CD4-positive, alpha-beta T cell treated with Interleukin-21 for 1 hour (primary cell): ENCODE measurements around the gene SOCS1.

ENCODE experiments used
- DNase-seq: peaks from one replicate; pipeline ENCODE4 v3.0.0-alpha.2; 2020

The SOCS1 gene

GRCh38 chr16:11242658-11243057, 13.3 kb downstream of the SOCS1 start:
- DNase-seq: no peak

GRCh38 chr16:11241480-11242204, 14.4 kb downstream of the SOCS1 start:
- DNase-seq: no peak

- DNase-seq: peak; percentile 32
Observed at GRCh38 chr16:11240636-11241473, 15.1 kb downstream of the SOCS1 start.

- DNase-seq: no peak
Observed at GRCh38 chr16:11239644-11240632, 16.1 kb downstream of the SOCS1 start.

GRCh38 chr16:11238272-11239202, 17.5 kb downstream of the SOCS1 start:
- DNase-seq: no peak

- no peak for DNase-seq
Observed at GRCh38 chr16:11236461-11237254, 19.3 kb downstream of the SOCS1 start.

GRCh38 chr16:11235703-11235991, 20.4 kb downstream of the SOCS1 start:
- no peak for DNase-seq

- DNase-seq: peak; percentile 13
Observed at GRCh38 chr16:11234884-11235702, 20.9 kb downstream of the SOCS1 start.

- peak; percentile 70 for DNase-seq
Observed at GRCh38 chr16:11233727-11234376, 22.2 kb downstream of the SOCS1 start.

GRCh38 chr16:11232852-11233726, 22.9 kb downstream of the SOCS1 start:
- peak; percentile 95 for DNase-seq

GRCh38 chr16:11232302-11232851, 23.6 kb downstream of the SOCS1 start:
- DNase-seq: no peak

GRCh38 chr16:11231367-11231970, 24.5 kb downstream of the SOCS1 start:
- no peak for DNase-seq

- DNase-seq: no peak
Observed at GRCh38 chr16:11229906-11230305, 26.1 kb downstream of the SOCS1 start.

GRCh38 chr16:11229432-11229831, 26.6 kb downstream of the SOCS1 start:
- no peak for DNase-seq

GRCh38 chr16:11225677-11226549, 30.1 kb downstream of the SOCS1 start:
- DNase-seq: no peak

- DNase-seq: peak; percentile 90
Observed at GRCh38 chr16:11224894-11225676, 30.9 kb downstream of the SOCS1 start.
